NB4 (cell line): ENCODE data around the gene GRM2.
"Not testable (repeated sequence)": the region's sequence is repeated elsewhere in the genome, so short reads cannot be mapped to it uniquely, and the experiment has no call there.

ENCODE experiments used
- DNase-seq: peaks from one replicate; pipeline ENCODE4 v3.0.0; 2010; ENCODE audit warnings: low read depth
- H3K4me3 ChIP-seq: one replicate; pipeline ENCODE4 v1.5.1; 2011; ENCODE audit warnings: mild to moderate bottlenecking, low read depth, low read length, moderate library complexity
- MYC ChIP-seq: IDR thresholded peaks from 2 replicates; pipeline ENCODE4 v1.6.1; 2011; ENCODE audit warnings: low read depth, low read length
- POLR2A ChIP-seq: IDR thresholded peaks from 2 replicates; pipeline ENCODE4 v1.6.1; 2011; ENCODE audit warnings: mild to moderate bottlenecking; ENCODE audit not compliant: insufficient read length; ENCODE audit errors: extremely low read depth
- TF ChIP-seq, protein P1 (sequence below): IDR thresholded peaks from one replicate; pipeline ENCODE4 v1.5.1; 2012; ENCODE audit warnings: low read depth, low read length
- TF ChIP-seq, protein P2 (sequence below): IDR thresholded peaks from 2 replicates; pipeline ENCODE4 v1.6.1; 2011; ENCODE audit warnings: low read depth, low read length

GRM2 gene

DNA sequence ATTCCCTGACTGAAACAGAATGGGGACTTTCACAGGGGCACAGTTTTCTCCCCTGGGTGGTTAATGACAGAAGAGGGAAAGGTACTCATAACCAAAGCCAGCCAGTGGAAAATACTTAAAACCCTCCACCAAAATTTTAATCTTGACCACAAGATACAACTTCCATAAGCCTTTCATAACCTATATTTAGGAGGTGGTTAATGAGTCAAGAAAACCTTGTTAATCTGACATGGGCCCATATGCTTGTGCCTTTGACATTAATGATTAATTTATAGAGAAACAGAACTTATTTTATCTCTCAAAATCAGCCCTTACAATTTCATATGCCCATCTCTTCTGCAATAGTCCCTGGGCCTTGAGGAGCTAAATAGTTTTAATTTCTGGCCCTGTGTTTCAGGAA is 41.0 kb downstream of the GRM2 start:
- DNase-seq = no peak
- TF ChIP-seq, protein P1, sequence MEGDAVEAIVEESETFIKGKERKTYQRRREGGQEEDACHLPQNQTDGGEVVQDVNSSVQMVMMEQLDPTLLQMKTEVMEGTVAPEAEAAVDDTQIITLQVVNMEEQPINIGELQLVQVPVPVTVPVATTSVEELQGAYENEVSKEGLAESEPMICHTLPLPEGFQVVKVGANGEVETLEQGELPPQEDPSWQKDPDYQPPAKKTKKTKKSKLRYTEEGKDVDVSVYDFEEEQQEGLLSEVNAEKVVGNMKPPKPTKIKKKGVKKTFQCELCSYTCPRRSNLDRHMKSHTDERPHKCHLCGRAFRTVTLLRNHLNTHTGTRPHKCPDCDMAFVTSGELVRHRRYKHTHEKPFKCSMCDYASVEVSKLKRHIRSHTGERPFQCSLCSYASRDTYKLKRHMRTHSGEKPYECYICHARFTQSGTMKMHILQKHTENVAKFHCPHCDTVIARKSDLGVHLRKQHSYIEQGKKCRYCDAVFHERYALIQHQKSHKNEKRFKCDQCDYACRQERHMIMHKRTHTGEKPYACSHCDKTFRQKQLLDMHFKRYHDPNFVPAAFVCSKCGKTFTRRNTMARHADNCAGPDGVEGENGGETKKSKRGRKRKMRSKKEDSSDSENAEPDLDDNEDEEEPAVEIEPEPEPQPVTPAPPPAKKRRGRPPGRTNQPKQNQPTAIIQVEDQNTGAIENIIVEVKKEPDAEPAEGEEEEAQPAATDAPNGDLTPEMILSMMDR = no peak
- TF ChIP-seq POLR2A (no peak), MYC (no peak)
- TF ChIP-seq, protein P2, sequence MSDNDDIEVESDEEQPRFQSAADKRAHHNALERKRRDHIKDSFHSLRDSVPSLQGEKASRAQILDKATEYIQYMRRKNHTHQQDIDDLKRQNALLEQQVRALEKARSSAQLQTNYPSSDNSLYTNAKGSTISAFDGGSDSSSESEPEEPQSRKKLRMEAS = no peak
- H3K4me3 ChIP-seq = no peak overlapping the region

DNA sequence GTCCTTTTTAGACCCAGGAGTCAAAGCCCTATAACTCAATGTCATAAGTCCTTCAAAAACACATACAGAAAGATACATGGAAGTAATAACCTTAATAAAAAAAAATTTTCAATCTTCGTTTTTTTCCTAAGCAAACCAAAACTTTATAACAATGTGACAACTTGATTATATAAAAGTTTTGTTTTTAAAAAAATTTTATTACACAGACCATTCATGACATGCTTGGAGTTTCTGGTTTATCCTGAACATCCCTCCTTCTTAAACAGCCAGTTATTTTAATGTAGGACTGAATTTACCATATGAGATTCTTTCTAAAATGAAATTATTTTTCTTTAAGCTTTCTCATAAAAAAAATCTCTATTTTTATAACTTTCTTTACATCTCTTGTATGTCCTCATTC is 41.5 kb downstream of the GRM2 start:
- no peak for DNase-seq
- TF ChIP-seq MYC = no peak
- no peak for TF ChIP-seq POLR2A
- TF ChIP-seq, protein P2 = no peak
- TF ChIP-seq, protein P1 = no peak
- H3K4me3 ChIP-seq = no peak overlapping the region

DNA sequence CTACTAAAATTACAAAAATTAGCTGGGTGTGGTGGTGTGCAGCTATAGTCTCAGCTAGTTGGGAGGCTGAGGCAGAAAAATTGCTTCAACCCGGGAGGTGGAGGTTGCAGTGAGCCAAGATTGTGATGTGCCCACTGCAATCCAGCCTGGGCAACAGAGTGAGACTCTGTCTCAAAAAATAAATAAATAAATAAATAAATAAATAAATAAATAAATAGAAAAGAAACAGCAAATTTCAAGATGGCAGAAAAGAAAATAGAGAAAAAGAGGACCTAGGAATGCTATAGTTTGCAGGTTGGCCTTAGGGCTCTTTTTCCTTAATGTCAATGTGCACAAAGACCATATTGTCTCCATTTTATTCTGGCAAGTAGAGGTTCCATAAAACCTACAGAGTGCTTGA is 44.0 kb downstream of the GRM2 start:
- no peak overlapping the region for H3K4me3 ChIP-seq
- no peak for DNase-seq
- TF ChIP-seq, protein P1 = no peak
- no peak for TF ChIP-seq MYC
- no peak for TF ChIP-seq POLR2A
- TF ChIP-seq, protein P2 = no peak

DNA sequence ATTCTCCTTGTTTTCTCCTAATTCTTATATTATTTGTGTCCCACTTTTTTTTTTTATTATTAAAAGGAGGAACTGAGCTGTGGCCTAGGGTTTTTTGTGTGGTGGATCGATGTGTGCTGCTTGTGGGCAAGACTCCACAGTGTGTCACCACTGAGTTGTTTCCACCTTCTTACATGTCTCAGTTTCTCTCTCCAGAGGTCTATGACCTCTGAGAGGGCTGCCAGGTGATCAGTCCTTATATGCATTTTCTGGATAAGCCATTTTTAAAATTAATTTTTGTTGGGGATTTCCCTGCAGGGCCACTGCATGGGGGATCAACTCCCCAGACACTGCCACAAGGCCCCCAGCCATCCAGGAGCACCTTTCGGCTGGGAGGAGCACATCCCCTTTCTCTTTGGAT is 44.4 kb downstream of the GRM2 start:
- no peak for TF ChIP-seq POLR2A
- TF ChIP-seq, protein P2 = no peak
- TF ChIP-seq, protein P1 = no peak
- no peak for TF ChIP-seq MYC
- no peak for DNase-seq
- H3K4me3 ChIP-seq = no peak overlapping the region

DNA sequence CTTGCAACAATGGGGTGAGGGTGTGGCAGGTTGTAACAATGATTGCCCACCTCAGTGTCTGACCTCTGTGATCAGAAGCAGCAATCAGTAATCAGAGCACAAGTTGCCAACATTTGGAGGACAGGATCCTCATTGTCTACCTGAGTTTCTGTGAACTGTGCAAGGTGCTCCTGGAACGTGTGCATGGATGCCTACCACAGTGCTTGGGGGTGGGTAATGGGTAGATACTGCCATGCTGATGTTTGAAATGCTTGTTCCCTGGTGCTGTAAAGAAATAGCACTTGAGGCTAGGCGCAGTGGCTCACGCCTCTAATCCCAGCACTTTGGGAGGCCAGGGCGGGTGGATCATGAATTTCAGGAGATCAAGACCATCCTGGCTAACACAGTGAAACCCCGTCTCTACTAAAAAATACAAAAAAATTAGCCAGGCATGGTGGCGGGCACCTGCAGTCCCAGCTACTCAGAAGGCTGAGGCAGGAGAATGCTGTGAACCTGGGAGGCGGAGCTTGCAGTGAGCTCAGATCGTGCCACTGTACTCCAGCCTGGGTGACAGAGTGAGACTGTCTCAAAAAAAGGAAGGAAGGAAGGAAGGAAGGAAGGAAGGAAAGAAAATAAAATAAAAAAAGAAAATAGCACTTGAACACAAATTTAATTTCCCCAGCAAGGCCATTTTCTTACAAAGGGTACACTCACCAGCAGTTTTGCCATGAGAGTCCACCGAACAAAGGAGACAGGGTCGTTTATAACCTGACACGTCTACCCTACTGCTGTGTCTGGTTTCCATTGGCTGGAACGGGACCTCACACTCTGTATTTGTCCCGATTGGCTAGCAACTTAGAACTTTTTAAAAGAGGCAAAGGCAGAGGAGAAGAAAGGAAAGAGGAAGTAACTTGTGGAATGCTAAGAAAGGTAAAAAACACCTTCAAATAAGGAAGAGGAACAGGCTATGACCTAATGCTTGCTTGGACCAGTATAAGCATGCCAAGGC is 47.2 kb downstream of the GRM2 start:
- not testable (repeated sequence) for H3K4me3 ChIP-seq, DNase-seq

DNA sequence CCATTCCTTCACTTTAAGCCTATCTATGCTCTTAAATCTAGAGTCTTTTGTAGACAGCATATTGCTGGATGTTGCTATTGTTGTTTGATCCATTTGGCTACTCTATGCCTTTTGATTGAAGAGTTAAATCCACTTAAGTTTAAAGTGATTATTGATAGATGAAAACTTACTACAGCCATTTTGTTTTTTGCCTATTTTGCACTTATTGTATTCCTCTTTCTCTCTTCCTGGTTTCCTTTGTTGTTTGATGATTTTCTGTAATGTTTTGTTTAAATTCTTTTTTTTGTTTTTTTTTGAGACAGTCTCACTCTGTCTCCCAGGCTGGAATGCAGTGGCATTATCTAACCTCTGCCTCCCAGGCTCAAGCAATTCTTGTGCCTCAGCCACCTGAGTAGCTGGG is 52.3 kb downstream of the GRM2 start:
- no peak for TF ChIP-seq POLR2A
- TF ChIP-seq, protein P1 = no peak
- TF ChIP-seq MYC = no peak
- TF ChIP-seq, protein P2 = no peak
- H3K4me3 ChIP-seq = no peak overlapping the region
- DNase-seq = no peak
